ENCODE results near the gene RRAGD. TPM values are rescaled to one million over a fixed set of nuclear protein-coding genes. Genes with fewer than 3 reads are reported as not detected.
"Not testable (repeated sequence)": the region's sequence is repeated elsewhere in the genome, so short reads cannot be mapped to it uniquely, and the experiment has no call there.

Gene RRAGD
- total RNA-seq, 1 donor from 2014 or later, result 0.33 TPM

GRCh38 chr6:89411145-89412070, 665 bp downstream of the RRAGD start:
- DNase-seq (ENCODE audit: low read depth, low spot score), result no peak

DNA sequence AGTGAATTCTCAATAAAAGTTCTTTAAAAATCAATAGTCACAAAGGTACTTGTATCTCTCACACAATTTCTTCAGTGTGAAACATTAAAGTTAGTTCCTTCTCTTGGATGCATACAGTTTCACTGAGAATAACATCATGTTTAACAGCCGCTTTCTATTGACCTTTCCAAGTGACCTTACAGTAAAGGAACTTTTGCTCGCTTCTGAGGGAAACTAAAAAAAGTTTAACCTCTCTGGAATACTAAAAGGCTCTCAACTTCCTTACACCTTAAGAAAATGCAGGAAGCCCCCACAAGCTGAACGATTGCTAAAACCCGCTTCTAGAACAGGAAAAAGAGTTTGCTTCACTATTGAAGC, 1.3 kb downstream of the RRAGD start:
- DNase-seq (ENCODE audit: low read depth, low spot score), result no peak

- DNase-seq (ENCODE audit: low read depth, low spot score), result no peak
These were observed 1.8 kb downstream of the RRAGD start for GRCh38 chr6:89410231-89410761.

DNA sequence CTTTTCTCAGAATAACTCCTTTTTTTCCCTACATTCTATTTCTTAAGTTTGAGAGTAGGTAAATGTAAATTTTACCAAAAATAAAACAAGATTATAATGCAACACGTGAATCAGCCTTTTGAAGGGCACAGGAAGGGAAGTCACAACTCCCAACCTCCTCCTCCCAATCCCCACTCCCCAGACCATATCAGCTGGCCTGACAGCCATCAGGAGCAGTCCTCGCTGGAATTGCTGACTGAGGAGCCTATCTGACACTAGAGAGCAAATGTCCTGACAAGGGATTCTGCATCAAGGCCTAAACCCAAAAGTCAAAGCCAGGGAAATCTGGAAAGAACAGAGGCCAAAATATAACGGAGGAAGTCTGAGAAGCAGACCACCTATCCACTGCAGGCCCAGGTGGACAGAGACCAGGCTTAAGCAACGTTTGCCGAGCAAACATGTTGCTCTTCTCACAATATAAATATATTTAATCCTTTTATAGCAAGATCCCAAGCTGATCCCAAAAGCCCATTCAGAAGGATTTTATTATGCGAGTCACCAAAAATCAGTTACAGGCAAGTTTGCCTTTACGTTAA, 2.5 kb downstream of the RRAGD start:
- no peak for DNase-seq (ENCODE audit: low read depth, low spot score)

- no peak for DNase-seq (ENCODE audit: low read depth, low spot score)
These were observed 5.9 kb downstream of the RRAGD start for GRCh38 chr6:89406141-89406540.

DNA sequence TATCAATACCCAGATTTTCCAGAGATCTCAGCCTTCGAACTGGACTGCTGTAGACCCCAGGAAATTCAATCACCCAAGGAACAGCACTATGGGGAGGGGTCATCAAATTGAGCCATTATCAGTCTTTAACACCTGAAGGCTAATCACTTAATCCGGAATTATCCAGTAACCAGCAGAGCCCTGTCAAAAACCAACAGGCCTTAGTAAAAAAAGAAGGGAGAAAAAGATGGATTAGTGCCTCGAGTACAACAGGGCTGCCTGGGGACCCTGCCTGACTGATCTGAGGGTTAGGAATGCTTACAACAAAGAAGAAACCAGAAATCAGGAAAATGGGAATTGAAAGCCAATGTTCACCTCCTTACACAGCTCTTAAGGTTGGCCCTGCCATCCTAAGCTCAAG, 7.6 kb downstream of the RRAGD start:
- DNase-seq (ENCODE audit: low read depth, low spot score), result no peak

- DNase-seq (ENCODE audit: low read depth, low spot score), result no peak
These were observed 9.3 kb downstream of the RRAGD start for GRCh38 chr6:89402776-89403175.

GRCh38 chr6:89400912-89401399, 11.1 kb downstream of the RRAGD start:
- no peak for DNase-seq (ENCODE audit: low read depth, low spot score)

DNA sequence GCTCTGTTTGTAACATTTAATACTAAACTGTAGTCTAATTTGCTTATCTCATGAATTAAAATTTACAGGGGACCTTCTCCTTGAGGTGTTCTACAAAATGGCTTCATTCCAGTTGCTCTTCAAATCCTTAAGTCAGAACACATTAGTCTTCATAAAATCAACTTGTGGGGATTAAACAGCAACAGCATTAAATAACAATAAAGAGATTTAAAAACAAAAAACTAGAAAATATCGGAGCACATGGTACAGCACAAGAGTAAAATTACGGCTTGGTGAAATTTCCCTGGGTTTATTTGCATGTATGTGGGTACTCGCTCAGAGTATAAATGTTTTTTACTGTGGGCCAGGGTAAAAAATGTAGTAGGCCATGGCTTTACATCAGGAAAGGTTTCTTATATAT, 12.0 kb downstream of the RRAGD start:
- DNase-seq (ENCODE audit: low read depth, low spot score), result no peak

DNA sequence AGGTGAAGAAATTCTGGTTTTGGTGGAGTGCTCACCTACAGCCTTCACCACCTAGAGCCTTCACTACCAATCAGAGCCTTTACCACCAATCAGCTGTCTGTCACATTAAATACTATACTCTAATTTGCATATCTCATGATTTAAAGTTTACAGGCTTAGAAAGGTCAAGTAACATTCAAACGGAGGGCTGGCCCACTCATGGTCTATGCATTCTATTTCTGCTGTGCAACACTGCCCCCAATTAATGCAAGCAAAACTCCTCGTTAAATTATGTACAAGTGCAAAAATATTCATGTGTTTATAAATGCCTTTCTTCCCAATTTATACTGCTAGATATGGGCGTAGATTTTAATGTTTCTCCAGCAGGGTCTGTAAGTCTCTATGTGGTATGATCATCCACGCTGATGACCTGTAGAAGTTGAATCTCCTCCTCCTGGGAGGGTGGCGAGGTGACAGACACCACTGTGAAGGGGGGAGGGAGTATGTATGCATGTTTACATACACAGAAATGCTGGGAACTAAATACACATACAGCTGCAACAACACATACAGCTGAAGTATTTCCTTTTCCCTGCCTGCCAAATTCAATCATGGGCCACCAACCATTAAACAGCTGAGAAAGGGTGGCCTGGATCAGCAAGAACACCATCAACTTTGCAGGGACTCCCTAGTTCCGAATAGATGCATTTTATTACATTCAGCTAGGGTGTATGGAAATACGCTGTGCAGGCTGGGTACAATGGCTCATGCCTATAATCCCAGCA, 13.1 kb downstream of the RRAGD start:
- no peak for DNase-seq (ENCODE audit: low read depth, low spot score)

DNA sequence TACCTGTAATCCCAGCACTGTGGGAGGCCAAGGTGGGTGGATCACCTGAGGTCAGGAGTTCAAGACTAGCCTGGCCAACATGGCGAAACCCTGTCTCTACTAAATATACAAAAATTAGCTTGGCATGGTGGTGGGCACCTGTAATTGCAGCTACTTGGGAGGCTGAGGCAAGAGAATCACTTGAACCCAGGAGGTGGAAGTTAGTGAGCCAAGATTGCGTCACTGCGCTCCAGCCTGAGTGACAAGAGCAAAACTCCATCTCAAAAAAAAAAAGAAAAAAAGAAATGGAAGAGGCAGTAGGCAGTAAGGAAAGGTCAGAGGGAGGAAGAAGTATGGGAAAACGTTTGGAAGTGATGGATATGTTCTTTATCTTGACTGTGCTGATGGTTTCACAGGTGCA, 14.2 kb downstream of the RRAGD start:
- not testable (repeated sequence) for DNase-seq (ENCODE audit: low read depth, low spot score)

GRCh38 chr6:89393659-89394058, 18.4 kb downstream of the RRAGD start:
- DNase-seq (ENCODE audit: low read depth, low spot score), result no peak

- no peak for DNase-seq (ENCODE audit: low read depth, low spot score)
These were observed 19.2 kb downstream of the RRAGD start for GRCh38 chr6:89392823-89393222.

DNA sequence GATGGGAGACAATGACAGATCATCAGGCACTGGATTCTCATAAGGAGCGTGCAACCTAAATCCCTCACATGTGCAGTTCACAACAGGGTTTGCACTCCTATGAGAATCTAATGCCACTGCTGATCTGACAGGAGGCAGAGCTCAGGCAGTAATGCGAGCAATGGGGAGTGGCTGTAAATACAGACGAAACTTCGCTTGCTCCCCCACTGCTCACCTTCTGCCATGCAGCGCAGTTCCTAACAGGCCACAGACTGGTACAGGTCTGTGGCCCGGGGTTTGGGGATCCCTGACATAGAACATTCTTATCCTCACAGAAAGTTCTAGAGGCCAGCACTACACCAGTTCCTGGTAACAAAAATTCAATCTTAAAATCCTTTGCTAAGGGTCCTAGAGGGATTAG, 23.2 kb downstream of the RRAGD start:
- DNase-seq (ENCODE audit: low read depth, low spot score), result no peak

- DNase-seq (ENCODE audit: low read depth, low spot score), result no peak
These were observed 24.4 kb downstream of the RRAGD start for GRCh38 chr6:89387516-89388201.

GRCh38 chr6:89386917-89387491, 25.1 kb downstream of the RRAGD start:
- DNase-seq (ENCODE audit: low read depth, low spot score), result no peak

DNA sequence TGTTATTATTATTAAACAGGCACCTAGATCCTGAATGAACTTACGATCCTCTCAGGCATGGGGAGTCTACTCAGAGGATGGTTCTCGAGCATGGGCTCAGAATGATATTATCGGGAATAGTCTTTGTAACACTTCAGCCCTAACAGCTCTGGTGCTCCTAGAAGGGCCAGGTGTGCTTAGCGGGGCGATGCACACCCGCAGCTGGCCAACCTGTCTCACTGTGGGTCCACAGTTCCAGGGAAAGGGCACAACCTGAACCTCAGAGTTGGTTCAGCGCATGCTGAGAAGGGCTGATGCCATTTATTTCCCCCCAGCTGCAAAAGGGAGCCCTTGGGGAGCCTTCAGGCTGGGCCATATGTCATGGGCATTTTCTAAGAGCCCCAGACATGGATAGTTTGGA, 26.2 kb downstream of the RRAGD start:
- no peak for DNase-seq (ENCODE audit: low read depth, low spot score)

DNA sequence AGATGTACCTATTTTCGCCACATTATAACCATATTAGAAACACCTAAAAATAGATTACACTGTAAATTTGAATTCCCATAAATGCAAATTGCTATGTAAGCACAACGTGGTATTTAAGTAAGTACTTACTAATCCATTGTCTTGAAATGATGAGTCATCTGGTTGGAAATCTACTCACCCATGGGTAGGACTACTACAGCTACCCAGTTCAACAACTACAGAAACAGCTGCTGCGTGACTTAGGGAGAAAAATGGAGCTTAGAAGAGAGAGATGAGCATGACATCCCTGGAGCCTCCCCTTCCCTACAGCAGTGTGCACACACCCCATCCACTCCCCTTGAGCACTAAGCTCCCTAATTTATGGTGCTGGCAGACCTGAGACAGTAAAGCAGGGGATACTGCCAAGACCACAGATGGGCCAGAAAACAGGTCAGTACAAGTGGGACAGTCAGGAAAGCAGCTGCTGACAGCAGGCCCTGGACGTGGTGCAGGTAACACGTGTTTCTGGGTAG, 26.9 kb downstream of the RRAGD start:
- no peak for DNase-seq (ENCODE audit: low read depth, low spot score)

- DNase-seq (ENCODE audit: low read depth, low spot score), result no peak
These were observed 31.0 kb downstream of the RRAGD start for GRCh38 chr6:89381031-89381430.

- DNase-seq (ENCODE audit: low read depth, low spot score), result no peak
These were observed 32.8 kb downstream of the RRAGD start for GRCh38 chr6:89379281-89379680.

GRCh38 chr6:89378628-89379027, 33.4 kb downstream of the RRAGD start:
- DNase-seq (ENCODE audit: low read depth, low spot score), result no peak
